Loucy (cell line): ENCODE data around the gene MVD.

ENCODE experiments used
- EZH2phosphoT487 ChIP-seq: fragments of 200-600 bp; IDR thresholded peaks from 2 replicates; pipeline ENCODE4 v1.6.1; 2018; ENCODE audit warnings: antibody characterized with exemption, mild to moderate bottlenecking, moderate library complexity, borderline replicate concordance
- TF ChIP-seq, protein P1 (sequence below): fragments of 200-600 bp; sonication (generic); conservative IDR thresholded peaks from 2 replicates; pipeline ENCODE4 v1.5.1; 2014; ENCODE audit warnings: mild to moderate bottlenecking, antibody characterized with exemption, low read length

DNA sequence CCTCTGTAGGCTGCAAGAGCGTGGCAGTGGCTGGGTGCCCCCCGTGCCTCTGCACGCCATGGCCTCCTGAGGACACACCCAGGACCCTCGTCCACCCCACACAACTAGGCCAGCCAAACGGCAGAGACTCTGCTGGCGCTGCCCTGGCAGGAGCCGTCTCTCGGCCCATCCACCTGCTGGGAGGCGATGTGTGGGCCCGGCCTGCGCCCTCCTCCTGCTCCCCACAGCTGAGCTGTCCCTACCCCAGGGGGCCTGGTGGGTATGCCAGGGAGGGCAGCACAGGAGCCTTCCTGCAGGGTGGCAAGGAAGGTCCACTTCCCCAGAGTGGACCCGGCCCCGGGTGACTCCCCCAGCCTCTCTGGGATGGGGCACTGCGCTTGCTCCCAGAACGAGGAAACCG lies 36.3 kb upstream of the MVD start:
- TF ChIP-seq, protein P1, sequence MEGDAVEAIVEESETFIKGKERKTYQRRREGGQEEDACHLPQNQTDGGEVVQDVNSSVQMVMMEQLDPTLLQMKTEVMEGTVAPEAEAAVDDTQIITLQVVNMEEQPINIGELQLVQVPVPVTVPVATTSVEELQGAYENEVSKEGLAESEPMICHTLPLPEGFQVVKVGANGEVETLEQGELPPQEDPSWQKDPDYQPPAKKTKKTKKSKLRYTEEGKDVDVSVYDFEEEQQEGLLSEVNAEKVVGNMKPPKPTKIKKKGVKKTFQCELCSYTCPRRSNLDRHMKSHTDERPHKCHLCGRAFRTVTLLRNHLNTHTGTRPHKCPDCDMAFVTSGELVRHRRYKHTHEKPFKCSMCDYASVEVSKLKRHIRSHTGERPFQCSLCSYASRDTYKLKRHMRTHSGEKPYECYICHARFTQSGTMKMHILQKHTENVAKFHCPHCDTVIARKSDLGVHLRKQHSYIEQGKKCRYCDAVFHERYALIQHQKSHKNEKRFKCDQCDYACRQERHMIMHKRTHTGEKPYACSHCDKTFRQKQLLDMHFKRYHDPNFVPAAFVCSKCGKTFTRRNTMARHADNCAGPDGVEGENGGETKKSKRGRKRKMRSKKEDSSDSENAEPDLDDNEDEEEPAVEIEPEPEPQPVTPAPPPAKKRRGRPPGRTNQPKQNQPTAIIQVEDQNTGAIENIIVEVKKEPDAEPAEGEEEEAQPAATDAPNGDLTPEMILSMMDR = no peak
- TF ChIP-seq EZH2phosphoT487 = no peak
